ENCODE results near the gene CSTF2T.

The CSTF2T gene

DNA sequence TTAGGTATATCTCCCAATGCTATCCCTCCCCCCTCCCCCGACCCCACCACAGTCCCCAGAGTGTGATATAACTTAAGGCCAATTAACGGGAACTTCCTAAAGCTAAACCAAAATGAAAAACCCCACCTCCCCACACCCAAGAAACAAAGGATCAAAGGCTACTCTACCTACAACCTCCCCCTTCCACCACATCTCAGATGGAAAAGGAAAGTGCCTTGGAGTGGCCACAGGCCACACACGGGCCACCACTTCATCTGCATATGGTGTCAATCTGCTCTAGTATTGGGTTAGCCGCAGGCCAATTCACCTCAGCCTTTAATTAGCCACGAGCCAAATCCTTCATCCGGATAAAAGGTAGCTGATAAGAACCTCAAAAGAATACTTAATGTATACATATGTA, 19.6 kb downstream of the CSTF2T start:
- Mint-ChIP-seq H3K9me3 (no peaks in the 10 kb centered on the region), H3K4me1 (no peaks in the 10 kb centered on the region), H3K36me3 (no peaks in the 10 kb centered on the region), H3K27ac (no peak overlapping the region), H3K4me3 (no peak overlapping the region), H3K27me3 (peaks cover 29% of the 10 kb centered on the region)
- no peak for ATAC-seq

DNA sequence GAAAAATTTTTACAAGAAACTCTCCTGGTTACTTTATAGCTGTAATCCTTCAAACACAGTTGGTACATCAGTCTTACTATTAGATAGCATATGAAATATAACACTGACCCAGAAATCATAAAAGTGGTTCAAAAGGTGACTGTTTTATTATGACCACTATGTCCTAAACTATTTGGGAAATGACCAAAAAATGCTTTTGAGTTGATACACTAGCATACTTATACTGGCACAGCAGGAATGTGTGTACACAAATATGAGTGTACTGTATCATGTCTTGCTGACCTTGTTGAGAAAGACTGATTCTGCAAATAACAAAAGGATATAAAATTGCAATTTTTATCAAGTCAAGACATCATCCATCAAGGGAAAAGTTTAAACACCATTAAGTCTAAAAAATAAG, 24.3 kb downstream of the CSTF2T start:
- Mint-ChIP-seq H3K27me3 (peaks cover 43% of the 10 kb centered on the region), H3K36me3 (no peaks in the 10 kb centered on the region), H3K27ac (no peak overlapping the region), H3K9me3 (peaks cover 8% of the 10 kb centered on the region), H3K4me1 (no peaks in the 10 kb centered on the region), H3K4me3 (no peak overlapping the region)
- ATAC-seq = no peak

DNA sequence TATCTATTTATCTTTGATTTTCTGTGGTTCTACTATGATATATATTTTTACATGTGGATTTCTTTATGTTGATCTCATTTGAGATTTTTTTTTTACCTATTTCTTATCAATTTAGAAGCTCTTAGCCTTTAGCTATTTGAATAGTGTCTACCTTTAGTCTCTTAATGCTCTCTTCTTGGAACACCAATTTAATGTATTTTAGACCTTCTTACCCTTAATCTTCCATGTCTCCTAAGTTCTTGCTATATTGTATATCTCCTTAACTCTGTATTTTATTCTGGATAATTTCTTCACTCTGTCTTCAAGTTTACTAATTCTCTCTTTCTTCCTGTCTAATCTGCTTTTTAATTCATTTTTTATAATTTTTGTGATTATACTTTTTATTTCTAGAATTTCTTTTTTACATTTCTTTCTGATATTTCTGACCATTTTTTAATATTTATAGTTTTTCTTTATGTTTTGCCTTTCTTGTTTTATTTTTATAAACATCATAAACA, 27.3 kb downstream of the CSTF2T start:
- no peak overlapping the region for H3K27ac Mint-ChIP-seq
- peaks cover 22% of the 10 kb centered on the region for H3K27me3 Mint-ChIP-seq
- H3K9me3 Mint-ChIP-seq = peaks cover 8% of the 10 kb centered on the region
- H3K36me3 Mint-ChIP-seq = no peaks in the 10 kb centered on the region
- no peak overlapping the region for H3K4me3 Mint-ChIP-seq
- no peak for ATAC-seq
- no peaks in the 10 kb centered on the region for H3K4me1 Mint-ChIP-seq

DNA sequence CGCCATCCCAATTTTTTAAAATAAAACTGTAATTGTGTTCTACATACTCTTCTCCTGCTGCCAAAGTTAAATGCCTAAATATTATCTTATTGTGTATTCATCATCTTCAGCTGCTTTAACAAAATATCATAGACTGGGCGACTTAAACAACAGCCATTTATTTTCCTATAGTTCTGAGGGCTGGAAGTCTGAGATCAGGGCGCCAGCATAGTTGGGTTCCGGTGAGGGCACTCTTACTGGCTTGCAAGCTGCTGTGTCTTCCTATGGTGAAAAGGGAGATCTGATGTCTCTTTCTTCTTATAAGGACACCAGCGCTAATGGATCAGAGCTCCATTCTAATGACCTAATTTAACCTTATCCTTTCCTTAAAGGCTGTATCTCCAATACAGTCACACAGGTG, 30.4 kb downstream of the CSTF2T start:
- H3K27me3 Mint-ChIP-seq = peaks cover 22% of the 10 kb centered on the region
- no peak for ATAC-seq
- no peaks in the 10 kb centered on the region for H3K4me1 Mint-ChIP-seq
- peaks cover 8% of the 10 kb centered on the region for H3K9me3 Mint-ChIP-seq
- H3K4me3 Mint-ChIP-seq = no peak overlapping the region
- H3K36me3 Mint-ChIP-seq = no peaks in the 10 kb centered on the region
- no peak overlapping the region for H3K27ac Mint-ChIP-seq

DNA sequence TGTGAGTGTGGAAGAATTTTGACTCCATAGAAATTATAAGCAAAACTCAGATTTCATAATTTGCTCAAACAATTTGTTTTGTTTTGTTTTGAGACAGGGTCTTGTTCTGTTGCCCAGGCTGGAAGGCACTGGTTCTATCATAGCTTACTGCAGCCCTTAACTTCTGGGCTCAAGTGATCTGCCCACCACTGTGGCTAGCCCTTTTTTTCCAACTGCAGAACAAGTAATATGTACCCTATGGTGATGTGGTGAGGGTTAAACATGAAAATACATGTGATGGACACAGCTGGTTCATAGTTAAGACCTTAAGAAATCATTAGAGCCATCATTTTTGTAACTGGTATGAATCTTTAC, 31.1 kb downstream of the CSTF2T start:
- Mint-ChIP-seq H3K36me3 (no peaks in the 10 kb centered on the region), H3K27me3 (peaks cover 18% of the 10 kb centered on the region), H3K4me1 (no peaks in the 10 kb centered on the region), H3K9me3 (peaks cover 8% of the 10 kb centered on the region), H3K4me3 (no peak overlapping the region), H3K27ac (no peak overlapping the region)
- no peak for ATAC-seq

DNA sequence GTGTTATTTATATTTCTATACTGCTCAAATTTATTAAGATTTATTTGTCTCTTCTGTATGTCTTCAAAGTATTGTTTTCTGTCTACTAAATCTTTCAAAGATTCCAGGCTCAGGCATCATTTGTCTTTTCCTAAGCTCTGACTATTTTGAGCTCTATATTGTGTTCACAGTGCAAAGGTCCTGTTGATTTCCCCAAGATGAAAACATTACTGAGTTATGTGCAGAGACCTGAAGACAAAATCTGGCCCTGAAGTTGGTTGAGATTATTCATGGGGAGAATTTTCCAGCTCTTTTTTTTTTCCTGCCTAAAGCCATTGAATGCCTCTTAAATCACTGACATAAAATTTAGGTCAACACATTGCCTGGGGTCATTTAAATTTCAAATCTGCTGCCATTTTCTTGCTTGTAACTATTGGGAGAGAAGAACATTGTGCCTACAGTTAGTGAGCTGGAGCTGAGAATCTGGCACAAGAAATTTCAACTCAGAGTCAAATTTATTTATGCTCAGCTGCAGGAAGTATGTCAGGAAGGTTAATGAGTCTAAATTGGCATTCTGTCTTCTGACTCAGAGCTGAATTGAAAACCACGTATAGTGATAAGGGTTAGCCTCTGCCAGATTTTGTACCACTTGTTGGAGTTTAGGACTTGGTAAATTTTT, 31.6 kb downstream of the CSTF2T start:
- no peaks in the 10 kb centered on the region for H3K36me3 Mint-ChIP-seq
- H3K27me3 Mint-ChIP-seq = peaks cover 13% of the 10 kb centered on the region
- H3K4me1 Mint-ChIP-seq = no peaks in the 10 kb centered on the region
- H3K27ac Mint-ChIP-seq = no peak overlapping the region
- no peak overlapping the region for H3K4me3 Mint-ChIP-seq
- no peak for ATAC-seq
- H3K9me3 Mint-ChIP-seq = peaks cover 6% of the 10 kb centered on the region

DNA sequence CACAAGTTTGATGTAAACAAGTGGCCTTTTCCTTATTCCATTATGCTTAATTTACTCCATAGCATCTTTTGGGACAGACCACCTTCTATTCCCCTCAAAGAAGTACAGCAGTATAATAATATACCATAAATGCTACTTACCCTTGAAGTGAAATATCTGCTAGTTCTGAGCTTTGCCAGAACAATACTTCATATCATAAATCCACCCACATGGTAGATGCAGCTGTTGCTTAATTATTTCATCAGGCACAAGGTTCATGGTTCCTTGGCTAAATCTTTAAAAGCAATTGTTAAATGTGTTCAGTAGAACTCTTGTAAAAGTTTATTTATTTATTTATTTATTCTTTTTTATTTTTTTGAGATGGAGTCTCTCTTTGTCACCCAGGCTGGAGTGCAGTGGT, 32.9 kb downstream of the CSTF2T start:
- no peak overlapping the region for H3K4me3 Mint-ChIP-seq
- H3K27me3 Mint-ChIP-seq = peaks cover under 1% of the 10 kb centered on the region
- H3K9me3 Mint-ChIP-seq = no peaks in the 10 kb centered on the region
- ATAC-seq = no peak
- no peaks in the 10 kb centered on the region for H3K36me3 Mint-ChIP-seq
- H3K4me1 Mint-ChIP-seq = no peaks in the 10 kb centered on the region
- H3K27ac Mint-ChIP-seq = no peak overlapping the region

DNA sequence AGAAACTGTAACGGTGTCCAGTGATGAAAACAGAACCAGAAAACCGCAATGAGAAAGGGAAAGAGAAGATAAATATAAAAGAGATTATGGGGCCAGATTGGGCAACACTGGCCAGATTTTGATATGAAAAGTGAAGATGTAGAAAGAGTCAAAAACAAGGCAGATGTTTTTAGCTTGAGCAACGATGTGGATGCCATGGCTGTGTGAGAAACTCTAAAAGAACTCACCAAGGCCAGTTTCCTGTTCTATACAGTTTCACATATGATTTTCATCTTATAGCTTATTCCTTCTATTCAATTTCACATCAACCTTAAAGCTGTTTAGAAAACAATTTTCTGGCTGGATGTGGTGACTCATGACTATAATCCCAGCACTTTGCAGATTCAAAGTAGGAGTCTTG, 36.3 kb downstream of the CSTF2T start:
- Mint-ChIP-seq H3K4me1 (no peaks in the 10 kb centered on the region), H3K9me3 (no peaks in the 10 kb centered on the region), H3K4me3 (no peak overlapping the region), H3K27ac (no peak overlapping the region), H3K36me3 (no peaks in the 10 kb centered on the region), H3K27me3 (no peaks in the 10 kb centered on the region)
- no peak for ATAC-seq

DNA sequence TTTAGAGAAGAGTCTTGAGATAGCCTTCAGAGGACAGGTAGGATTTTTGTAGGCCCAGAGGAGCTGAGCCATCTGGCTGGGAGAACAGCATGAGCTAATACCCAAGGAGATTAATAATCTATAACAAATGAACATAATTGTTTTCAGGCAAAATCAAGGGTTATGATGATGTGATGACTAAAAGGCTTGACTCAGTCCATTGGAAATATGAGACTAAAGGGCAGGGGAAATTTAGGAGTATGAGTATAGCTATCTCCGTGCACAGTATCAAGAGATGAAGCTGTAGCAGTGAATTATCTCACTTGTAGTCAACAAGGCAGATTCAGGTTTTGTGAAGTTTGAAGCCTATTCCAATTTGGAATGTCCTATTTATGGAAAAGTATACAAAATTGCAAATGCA, 40.1 kb downstream of the CSTF2T start:
- H3K36me3 Mint-ChIP-seq = no peaks in the 10 kb centered on the region
- H3K27ac Mint-ChIP-seq = no peak overlapping the region
- ATAC-seq = no peak
- no peaks in the 10 kb centered on the region for H3K4me1 Mint-ChIP-seq
- no peaks in the 10 kb centered on the region for H3K9me3 Mint-ChIP-seq
- H3K4me3 Mint-ChIP-seq = no peak overlapping the region
- H3K27me3 Mint-ChIP-seq = peaks cover 19% of the 10 kb centered on the region

DNA sequence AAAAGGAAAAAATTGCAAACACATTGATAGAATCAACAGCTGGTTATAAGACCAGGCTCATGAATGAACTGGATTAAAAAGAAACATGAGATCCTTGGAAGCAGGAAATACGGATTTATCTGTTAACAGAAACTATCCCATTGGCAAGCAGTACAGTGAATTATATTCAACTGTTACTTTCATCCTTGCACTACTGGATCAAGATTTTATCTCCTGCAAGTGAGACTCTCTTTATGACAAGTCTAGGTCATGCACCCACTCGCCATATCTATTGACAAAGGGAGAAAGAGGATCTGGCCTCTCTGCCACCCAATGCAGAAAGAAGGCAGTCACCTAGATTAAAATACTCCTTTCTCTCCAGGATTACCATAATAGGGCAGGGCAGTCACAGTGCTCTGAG, 41.4 kb downstream of the CSTF2T start:
- Mint-ChIP-seq H3K27ac (no peak overlapping the region), H3K27me3 (peaks cover 19% of the 10 kb centered on the region), H3K4me1 (no peaks in the 10 kb centered on the region), H3K9me3 (no peaks in the 10 kb centered on the region), H3K36me3 (no peaks in the 10 kb centered on the region), H3K4me3 (no peak overlapping the region)
- no peak for ATAC-seq

DNA sequence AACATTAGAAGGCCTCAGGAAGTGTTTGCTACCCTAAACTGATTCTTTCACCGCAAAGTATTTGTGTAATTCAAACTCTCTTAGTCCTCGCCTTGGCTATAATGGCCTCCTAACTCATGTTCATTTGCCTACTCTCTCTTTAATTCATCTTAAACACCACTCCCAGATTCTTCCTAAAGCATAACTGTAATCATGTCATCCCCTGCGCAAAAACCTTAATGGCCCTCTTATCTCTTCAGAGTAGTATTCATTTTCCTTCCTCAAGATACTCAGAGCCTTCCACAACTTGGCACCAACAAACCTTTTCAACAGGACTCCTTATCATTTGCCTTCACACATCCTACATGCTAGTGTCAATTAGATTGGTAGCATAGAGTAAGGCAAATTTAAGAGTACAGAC, 42.9 kb downstream of the CSTF2T start:
- no peaks in the 10 kb centered on the region for H3K4me1 Mint-ChIP-seq
- ATAC-seq = no peak
- H3K4me3 Mint-ChIP-seq = no peak overlapping the region
- no peaks in the 10 kb centered on the region for H3K9me3 Mint-ChIP-seq
- H3K27me3 Mint-ChIP-seq = peaks cover 19% of the 10 kb centered on the region
- H3K36me3 Mint-ChIP-seq = no peaks in the 10 kb centered on the region
- H3K27ac Mint-ChIP-seq = no peak overlapping the region

DNA sequence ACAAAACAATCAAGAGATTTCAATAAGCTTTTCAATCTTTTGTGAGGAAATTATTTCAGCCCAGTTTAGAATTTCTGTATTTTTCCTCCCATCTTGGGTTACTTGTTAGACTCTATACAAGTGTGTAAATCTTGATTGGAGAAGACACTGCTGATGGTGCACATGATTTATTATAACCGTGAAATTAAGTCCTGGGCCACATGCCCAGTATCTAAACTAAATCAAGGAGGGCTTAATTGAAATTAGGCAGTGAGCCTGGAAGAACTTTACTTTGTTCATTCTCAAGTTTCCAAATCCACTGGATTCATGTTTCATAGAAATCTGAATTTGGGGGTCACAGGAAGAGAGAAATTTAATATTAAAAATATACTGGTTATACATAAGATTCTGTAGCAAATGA, 44.5 kb downstream of the CSTF2T start:
- no peaks in the 10 kb centered on the region for H3K4me1 Mint-ChIP-seq
- no peak overlapping the region for H3K27ac Mint-ChIP-seq
- peaks cover 19% of the 10 kb centered on the region for H3K27me3 Mint-ChIP-seq
- H3K36me3 Mint-ChIP-seq = no peaks in the 10 kb centered on the region
- no peak overlapping the region for H3K4me3 Mint-ChIP-seq
- no peaks in the 10 kb centered on the region for H3K9me3 Mint-ChIP-seq
- ATAC-seq = no peak

DNA sequence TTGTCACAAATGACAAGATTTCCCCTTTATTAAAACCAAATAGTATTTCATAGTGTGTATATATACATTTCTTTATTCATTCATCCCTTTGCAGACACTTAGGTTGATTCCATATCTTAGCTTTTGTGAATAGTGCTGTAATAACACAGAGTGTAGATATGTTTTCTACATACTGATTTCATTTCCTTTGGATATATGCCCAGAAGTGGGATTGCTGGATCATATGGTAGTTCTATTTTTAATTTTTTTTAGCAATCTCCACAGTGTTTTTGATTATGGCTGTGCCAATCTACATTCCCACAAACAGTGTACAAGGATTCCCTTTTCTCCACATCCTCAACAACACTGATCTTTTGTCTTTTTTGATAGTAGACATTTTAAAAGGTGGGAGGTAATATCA, 46.4 kb downstream of the CSTF2T start:
- Mint-ChIP-seq H3K27ac (no peak overlapping the region), H3K4me3 (no peak overlapping the region), H3K9me3 (no peaks in the 10 kb centered on the region), H3K4me1 (no peaks in the 10 kb centered on the region), H3K27me3 (peaks cover 19% of the 10 kb centered on the region), H3K36me3 (no peaks in the 10 kb centered on the region)
- no peak for ATAC-seq

DNA sequence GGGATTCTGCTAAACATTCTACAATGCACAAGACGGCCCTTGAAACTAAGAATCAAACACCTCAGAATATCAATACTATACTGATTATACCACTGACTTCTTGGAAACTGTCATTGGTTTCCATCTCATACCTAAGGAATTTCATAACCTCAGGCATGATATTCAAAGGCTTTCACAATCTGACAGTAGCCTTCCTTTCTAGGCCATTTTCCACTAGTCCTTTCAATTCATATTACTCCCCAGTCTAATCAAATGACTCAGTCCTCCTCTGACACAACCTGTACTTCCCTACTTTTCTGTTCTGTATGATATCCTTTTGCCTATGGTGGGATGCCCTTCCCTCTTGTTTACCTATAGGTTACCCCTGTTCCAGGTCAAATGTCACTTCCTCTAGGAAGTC, 48.3 kb downstream of the CSTF2T start:
- Mint-ChIP-seq H3K36me3 (no peaks in the 10 kb centered on the region), H3K4me1 (no peaks in the 10 kb centered on the region), H3K27ac (no peak overlapping the region), H3K27me3 (peaks cover under 1% of the 10 kb centered on the region), H3K9me3 (no peaks in the 10 kb centered on the region), H3K4me3 (no peak overlapping the region)
- ATAC-seq = no peak

DNA sequence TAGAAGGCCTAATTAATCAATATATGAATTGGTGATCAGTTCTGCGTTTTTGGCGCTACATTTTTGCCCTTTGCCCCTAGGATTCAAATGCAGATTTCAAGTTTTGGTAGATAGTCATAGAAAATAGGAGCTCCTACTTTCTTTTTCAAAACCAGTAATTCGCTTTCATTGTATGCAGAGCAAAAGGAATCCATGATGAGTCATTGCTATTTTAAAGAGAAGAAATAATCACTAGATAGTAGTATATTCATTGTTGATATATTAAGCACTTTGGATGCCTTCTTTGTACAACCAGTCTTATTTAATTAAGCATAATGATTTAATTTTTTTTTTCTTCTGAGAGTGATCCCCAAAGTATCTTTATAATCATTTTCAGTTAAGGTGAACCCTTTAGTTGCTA, 50.3 kb downstream of the CSTF2T start:
- no peak overlapping the region for H3K4me3 Mint-ChIP-seq
- H3K4me1 Mint-ChIP-seq = no peaks in the 10 kb centered on the region
- no peaks in the 10 kb centered on the region for H3K9me3 Mint-ChIP-seq
- no peak overlapping the region for H3K27ac Mint-ChIP-seq
- no peak for ATAC-seq
- no peaks in the 10 kb centered on the region for H3K36me3 Mint-ChIP-seq
- no peaks in the 10 kb centered on the region for H3K27me3 Mint-ChIP-seq
